ENCODE measurements around the gene UBLCP1. TPM values are rescaled to one million over a fixed set of nuclear protein-coding genes. Genes with fewer than 3 reads are reported as not detected.

The UBLCP1 gene
- total RNA-seq, 1 donor from 2014 or later = 30.8 TPM

DNA sequence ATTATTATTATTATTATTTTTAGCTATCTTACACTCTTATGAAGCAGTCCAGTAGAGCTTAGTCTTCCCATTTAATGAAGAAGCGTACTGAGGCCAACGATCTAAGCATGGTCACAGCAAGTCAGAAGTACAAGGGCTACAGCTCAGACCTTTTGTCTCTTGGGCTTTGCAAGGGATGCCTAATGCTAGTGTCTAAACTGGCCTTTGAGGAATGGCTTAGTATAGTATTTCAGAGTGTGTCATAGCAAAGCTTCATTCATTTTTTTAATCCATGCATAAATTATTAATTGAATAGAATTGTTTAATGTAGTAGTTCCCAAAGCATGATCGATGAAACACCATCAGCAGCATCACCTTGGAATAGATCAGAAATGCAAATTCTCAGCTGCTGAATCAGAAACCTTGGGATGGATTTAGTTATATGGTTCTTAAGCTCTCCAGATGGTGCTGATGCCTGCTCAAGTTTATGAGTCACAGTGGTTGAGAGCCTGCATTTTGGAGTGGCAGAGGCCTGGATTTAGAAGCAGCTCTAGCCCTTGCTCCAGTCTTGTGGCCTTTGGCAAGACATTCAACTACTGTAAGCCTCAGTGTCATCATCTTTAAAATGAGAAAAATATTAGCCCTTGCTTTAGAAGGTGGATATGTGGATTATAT is 61.1 kb downstream of the UBLCP1 start:
- Mint-ChIP-seq H3K4me1 (ENCODE audit: low read depth) (no peaks in the 10 kb centered on the region), H3K9me3 (no peaks in the 10 kb centered on the region), H3K27ac (no peak overlapping the region), H3K36me3 (ENCODE audit: low read depth) (peaks cover 1% of the 10 kb centered on the region), H3K4me3 (no peak overlapping the region), H3K27me3 (ENCODE audit: insufficient read depth) (peaks cover 32% of the 10 kb centered on the region)
- intact Hi-C loops (cut with micrococcal nuclease) = no loop called here
- no peak for DNase-seq (ENCODE audit: low spot score)

- Mint-ChIP-seq H3K27me3 (ENCODE audit: insufficient read depth) (peaks cover 30% of the 10 kb centered on the region), H3K4me1 (ENCODE audit: low read depth) (peaks cover 3% of the 10 kb centered on the region), H3K36me3 (ENCODE audit: low read depth) (peaks cover 2% of the 10 kb centered on the region), H3K4me3 (no peak overlapping the region), H3K27ac (no peak overlapping the region), H3K9me3 (no peaks in the 10 kb centered on the region)
- DNase-seq (ENCODE audit: low spot score) = no peak
- intact Hi-C loops (cut with micrococcal nuclease) = no loop called here
These were observed 61.9 kb downstream of the UBLCP1 start for GRCh38 chr5:159324986-159325385.

GRCh38 chr5:159330131-159330800 is 67.2 kb downstream of the UBLCP1 start, which contains the start of gene IL12B:
Gene IL12B (minus strand): TSS chr5:159330487. CDS start chr5:159326782, 3,705 bp downstream.
- Mint-ChIP-seq H3K27me3 (ENCODE audit: insufficient read depth) (peaks cover 25% of the 10 kb centered on the region), H3K27ac (no peak within 1 kb of the TSS), H3K9me3 (peaks cover 5% of the 10 kb centered on the region), H3K4me1 (ENCODE audit: low read depth) (peaks cover 46% of the 10 kb centered on the region), H3K36me3 (ENCODE audit: low read depth) (peaks cover 13% of the 10 kb centered on the region), H3K4me3 (peak within 1 kb of the TSS; percentile 72)
- intact Hi-C loops (cut with micrococcal nuclease) = loop anchor here (5.0 kb wide), 3 partner anchors 153 to 657 kb away; no protein-coding TSS in a partner anchor
- no peak for DNase-seq (ENCODE audit: low spot score)

GRCh38 chr5:159331093-159331973 is 68.2 kb downstream of the UBLCP1 start:
- peaks cover 25% of the 10 kb centered on the region for H3K27me3 Mint-ChIP-seq (ENCODE audit: insufficient read depth)
- peak overlapping the region; percentile 58 for H3K27ac Mint-ChIP-seq

GRCh38 chr5:159332800-159333544 is 69.9 kb downstream of the UBLCP1 start:
- H3K36me3 Mint-ChIP-seq (ENCODE audit: low read depth) = peaks cover 11% of the 10 kb centered on the region
- H3K4me3 Mint-ChIP-seq = peak overlapping the region; percentile 28
- no peak for DNase-seq (ENCODE audit: low spot score)
- peaks cover 5% of the 10 kb centered on the region for H3K9me3 Mint-ChIP-seq
- peaks cover 73% of the 10 kb centered on the region for H3K4me1 Mint-ChIP-seq (ENCODE audit: low read depth)
- no peak overlapping the region for H3K27ac Mint-ChIP-seq
- peaks cover 20% of the 10 kb centered on the region for H3K27me3 Mint-ChIP-seq (ENCODE audit: insufficient read depth)
- intact Hi-C loops (cut with micrococcal nuclease) = loop anchor here (5.0 kb wide), 3 partner anchors 156 to 654 kb away; no protein-coding TSS in a partner anchor

More at GRCh38 chr5:159331093-159331973, 68.2 kb downstream of the UBLCP1 start:
- intact Hi-C loops (cut with micrococcal nuclease) = loop anchor here (1.0 to 5.0 kb wide), 4 partner anchors 67 to 656 kb away; no protein-coding TSS in a partner anchor
- H3K4me1 Mint-ChIP-seq (ENCODE audit: low read depth) = peaks cover 56% of the 10 kb centered on the region
- H3K9me3 Mint-ChIP-seq = peaks cover 5% of the 10 kb centered on the region
- peaks cover 13% of the 10 kb centered on the region for H3K36me3 Mint-ChIP-seq (ENCODE audit: low read depth)
- peak; percentile 53 for DNase-seq (ENCODE audit: low spot score)
- peak overlapping the region; percentile 72 for H3K4me3 Mint-ChIP-seq

DNA sequence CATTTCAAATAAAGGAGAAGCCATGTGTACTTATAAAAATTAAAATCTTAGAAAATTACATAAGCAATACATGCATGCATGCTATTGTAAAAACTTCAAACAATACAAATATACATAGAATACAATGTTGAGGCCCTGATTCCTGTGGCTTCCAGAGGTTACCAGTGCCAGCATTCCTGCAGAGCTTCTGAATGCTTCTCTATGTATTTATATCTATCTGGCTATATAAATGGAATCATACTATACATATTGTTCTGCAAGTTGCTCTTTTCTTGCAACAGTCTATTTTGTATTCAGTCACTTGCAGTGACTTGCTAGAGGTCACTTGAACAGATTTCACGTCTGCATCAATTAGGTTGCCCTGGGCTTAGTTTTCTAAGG is 70.4 kb downstream of the UBLCP1 start:
- peaks cover 78% of the 10 kb centered on the region for H3K4me1 Mint-ChIP-seq (ENCODE audit: low read depth)
- no peak overlapping the region for H3K27ac Mint-ChIP-seq
- no peak for DNase-seq (ENCODE audit: low spot score)
- H3K9me3 Mint-ChIP-seq = peaks cover 5% of the 10 kb centered on the region
- intact Hi-C loops (cut with micrococcal nuclease) = loop anchor here (5.0 kb wide), 3 partner anchors 156 to 654 kb away; no protein-coding TSS in a partner anchor
- no peak overlapping the region for H3K4me3 Mint-ChIP-seq
- H3K27me3 Mint-ChIP-seq (ENCODE audit: insufficient read depth) = peaks cover 15% of the 10 kb centered on the region
- H3K36me3 Mint-ChIP-seq (ENCODE audit: low read depth) = peaks cover 11% of the 10 kb centered on the region

Other genes with a start within 250 kb of the UBLCP1 start
- not detected in 2 replicates for gene EBF1, start 163.4 kb upstream of the UBLCP1 start, total RNA-seq
- gene RNF145, start 53.7 kb upstream of the UBLCP1 start, total RNA-seq = 179 TPM in 2 replicates
- not detected in 2 replicates for gene IL12B, start 67.2 kb downstream of the UBLCP1 start, total RNA-seq

Data from activated T-helper 1 cell treated with anti-CD3 and anti-CD28 coated beads, Interleukin-12 subunit alpha, Interleukin-12 subunit beta, Interleukin-2, Interleukin-4 antibody, amounts not matched to agents 30 ng/mL and 10 ng/mL and 1 ng/mL, durations not matched to agents 14 hours and 24 hours and 36 hours (primary cell).